OCI-M2 (cell line): Measurements from ENCODE around the gene C18orf32.
"Not testable (repeated sequence)": the region's sequence is repeated elsewhere in the genome, so short reads cannot be mapped to it uniquely, and the experiment has no call there.

Experiments used
- DNase-seq: peaks from one replicate; lab custom pipeline; 2025; ENCODE audit not compliant: unreplicated experiment; lab: John Stamatoyannopoulos, UW

The C18orf32 gene

DNA sequence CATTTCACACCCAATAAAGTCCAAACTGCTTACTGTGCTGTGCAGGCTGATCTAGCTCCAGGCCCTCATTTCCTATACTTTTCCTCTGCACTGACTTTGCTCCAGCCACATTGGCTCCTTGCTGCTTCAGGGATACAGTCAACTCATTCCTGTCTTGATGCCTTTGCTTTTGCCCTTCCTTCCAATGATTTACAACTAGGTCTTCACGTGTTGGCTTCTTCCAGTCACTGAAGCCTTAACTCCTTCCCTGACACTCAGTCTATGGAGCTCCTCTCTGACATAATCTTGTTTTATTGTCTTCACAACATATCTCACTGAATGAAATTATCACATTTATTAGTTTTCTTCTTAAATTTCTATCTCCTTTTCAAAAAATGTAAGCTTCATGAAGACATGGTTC is 16.9 kb upstream of the C18orf32 start:
- no peak for DNase-seq

DNA sequence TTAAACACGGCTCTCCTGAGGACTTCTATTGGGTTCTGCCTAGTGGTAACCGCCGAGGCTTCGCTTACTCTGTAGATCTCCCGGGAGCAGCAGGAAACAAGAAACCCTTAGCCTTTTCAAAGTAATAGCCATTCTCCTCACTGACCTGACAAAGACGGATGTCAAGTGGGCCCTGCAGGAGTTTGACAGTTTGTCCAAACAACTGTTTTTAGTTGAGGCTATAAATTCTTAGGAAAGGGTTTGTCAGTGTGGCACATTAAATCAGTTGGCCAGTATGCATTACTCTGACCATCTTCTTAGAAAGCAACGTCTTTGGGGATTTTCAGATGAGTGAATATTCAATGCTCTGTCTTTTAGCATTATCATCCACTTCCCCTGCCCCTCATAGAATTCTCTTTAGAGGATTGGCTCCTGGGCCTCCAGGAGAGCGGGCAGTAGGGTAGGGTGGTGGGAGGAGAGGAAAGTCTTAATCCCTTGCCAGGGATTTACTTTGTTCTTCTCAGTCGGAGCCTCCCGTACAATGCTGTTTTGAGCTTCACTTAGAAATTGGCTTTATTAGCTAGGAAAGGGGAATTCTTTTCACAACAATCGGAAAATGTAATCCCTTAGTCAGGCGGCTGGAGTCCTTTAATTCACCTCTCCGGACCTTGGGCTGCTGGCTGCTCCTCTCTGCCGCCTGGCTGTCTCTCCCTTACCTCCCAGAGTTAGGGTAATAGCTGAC is 13.3 kb upstream of the C18orf32 start:
- no peak for DNase-seq

GRCh38 chr18:49499046-49499637 is 12.1 kb upstream of the C18orf32 start:
- no peak for DNase-seq

DNA sequence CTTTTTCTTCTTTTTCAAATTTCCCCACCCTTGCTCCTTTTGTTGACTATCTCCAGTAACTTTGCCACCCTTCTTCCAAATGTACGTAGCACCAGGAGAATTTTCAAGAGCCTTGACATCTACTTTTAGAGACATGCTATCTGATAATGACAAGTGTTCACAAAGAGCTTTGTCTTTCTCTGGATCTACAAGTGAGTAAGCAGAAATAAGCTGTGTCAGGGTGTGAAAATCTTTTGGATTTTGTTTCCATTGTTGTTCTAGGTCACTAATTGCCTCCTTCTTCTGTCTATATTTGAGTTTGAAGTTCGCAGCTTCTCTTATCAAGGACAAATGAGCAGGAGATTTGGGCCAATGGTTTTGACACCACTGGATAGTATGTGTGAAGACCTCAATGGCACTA is 8.4 kb upstream of the C18orf32 start:
- no peak for DNase-seq

GRCh38 chr18:49495076-49495475 is 8.0 kb upstream of the C18orf32 start:
- DNase-seq: no peak

DNA sequence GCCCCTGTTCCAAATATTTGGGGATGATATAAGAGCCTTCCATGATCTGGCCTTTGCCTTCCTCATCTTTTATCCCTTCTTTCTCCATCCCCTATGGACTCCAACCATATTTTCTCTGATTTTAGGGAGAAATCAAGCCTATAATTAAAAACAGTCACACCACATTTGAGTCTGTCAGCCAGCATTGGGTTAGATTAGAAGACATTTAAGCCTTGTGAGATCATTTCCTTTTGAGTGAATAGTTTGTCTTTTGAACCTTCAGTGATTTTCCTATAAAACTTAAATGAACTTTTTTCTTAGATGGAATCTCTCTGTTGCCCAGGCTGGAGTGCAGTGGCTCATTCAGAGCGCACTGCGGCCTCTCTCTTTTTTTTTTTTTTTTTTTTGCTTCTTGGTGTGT is 7.6 kb upstream of the C18orf32 start:
- no peak for DNase-seq

DNA sequence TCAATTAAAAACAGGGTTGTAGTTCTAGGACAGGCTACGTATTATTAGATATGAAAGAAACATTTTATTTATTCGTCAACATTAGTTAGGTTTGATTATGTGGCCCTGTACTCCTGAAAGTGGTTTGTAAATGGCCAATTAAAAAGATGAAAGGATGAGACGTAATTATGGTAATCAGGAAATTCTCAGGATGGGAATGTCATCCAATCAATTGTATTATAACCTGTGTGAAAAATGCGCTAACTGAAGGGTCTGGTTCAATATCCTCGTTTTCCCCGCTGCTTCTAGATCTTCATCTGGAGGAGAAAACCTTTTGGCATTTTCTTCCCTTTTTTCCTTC is 5.6 kb upstream of the C18orf32 start:
- DNase-seq: no peak

- peak; percentile 42 for DNase-seq
Observed at GRCh38 chr18:49491857-49492693, 5.0 kb upstream of the C18orf32 start, which contains the start of gene RPL17. TSS of gene RPL17 (minus strand) at chr18:49492465.

DNA sequence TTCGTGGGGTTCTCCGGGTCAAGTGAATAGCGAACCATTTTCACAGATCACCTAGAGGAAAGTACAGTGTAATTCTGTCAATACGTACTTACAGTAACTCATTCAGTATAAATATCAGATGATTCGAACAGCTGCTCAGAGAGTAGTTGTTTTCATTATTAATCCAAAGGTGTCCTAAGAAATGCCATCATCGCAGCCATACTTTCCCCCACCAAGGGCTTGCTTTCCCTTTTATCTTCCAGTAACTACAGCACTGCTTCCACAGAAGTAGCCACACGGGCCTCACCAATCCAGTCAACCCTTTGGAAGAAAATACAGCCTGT is 4.5 kb upstream of the C18orf32 start:
- no peak for DNase-seq

GRCh38 chr18:49490246-49490762 is 3.3 kb upstream of the C18orf32 start:
- DNase-seq: no peak

DNA sequence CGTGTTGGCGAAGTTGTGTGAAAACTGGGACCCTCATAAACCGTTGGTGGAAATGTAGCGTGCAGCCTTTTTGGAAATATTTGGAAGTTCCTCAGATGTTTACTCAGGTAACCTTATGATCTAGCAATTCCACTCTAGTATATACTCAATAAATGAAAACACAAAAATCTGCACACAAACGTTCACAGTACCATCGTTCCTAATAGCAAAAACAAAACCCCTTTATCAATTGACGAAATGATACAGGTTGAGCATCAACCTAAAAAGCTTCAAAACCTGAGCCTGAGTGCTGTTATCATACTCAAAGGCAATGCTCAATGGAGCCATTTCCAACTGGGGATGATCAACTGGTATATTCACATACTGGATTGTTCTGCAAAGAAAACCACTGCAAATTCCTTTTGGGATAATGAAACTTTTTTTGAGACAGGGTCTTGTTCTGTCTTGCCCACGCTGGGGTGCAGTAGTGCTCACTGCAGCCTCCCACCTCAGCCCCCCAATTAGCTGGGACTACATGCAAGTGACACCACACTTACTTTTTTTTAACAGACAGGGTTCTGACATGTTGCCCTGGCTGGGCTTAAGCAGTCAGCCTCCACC is 777 bp upstream of the C18orf32 start:
- DNase-seq: peak; percentile 34

DNA sequence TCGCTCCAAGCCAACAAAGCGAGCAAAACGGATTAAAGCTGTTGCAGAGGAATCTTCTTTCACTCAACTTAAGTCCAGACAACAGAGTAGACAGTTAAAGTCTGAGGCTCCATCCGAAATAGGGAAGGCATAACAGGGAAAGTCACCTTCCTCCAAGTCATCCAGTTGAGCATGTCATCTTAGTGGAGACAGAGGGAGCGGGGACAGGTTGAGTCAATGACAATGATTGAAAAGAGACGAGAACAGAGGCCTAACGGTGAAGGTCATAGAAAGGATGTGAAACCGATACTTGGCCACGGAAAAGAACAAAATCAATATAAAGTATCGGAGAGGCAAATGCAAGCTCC is 455 bp downstream of the C18orf32 start:
- DNase-seq: no peak

- DNase-seq: no peak
Observed at GRCh38 chr18:49486134-49486533, 900 bp downstream of the C18orf32 start.

DNA sequence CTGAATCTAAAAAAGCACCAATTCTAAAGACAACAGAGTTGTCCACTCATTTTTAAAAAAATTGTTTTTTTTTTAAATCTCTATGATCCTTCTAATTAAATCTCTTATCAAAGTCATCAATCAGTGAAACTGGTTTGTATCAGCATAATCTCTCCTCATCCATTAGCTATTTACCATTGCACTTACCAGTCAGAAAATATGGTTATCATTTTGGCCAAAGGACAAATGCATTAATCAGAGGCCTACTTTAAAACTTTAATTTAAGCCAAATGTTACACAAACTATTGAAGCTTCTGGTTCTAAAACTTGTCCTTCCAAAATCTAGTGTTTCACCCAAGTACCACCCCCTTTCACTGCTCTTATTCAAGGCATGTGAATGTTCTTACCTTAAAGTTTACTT is 3.8 kb downstream of the C18orf32 start:
- no peak for DNase-seq

DNA sequence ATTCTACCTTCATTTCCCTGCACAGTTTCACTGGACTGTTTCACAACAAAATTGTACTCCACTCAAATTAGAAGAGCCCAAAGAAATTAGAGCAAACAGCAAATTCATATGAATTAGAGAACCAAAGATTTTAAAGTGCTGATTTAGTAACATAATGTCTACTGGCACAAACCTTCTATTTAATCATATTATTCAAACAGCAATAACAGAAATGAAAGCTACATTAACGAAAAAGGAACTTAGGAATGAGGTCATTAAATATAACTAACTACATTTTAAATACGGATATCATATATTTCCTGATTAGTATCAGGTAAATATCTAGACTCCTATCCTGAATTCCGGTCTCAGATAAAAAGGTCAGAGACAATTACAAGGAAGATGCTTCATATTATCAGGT is 5.1 kb downstream of the C18orf32 start:
- no peak for DNase-seq

GRCh38 chr18:49481317-49481716 is 5.7 kb downstream of the C18orf32 start:
- DNase-seq: no peak

- no peak for DNase-seq
Observed at GRCh38 chr18:49479381-49480137, 7.5 kb downstream of the C18orf32 start.

- DNase-seq: no peak
Observed at GRCh38 chr18:49476664-49477411, 10.2 kb downstream of the C18orf32 start.

DNA sequence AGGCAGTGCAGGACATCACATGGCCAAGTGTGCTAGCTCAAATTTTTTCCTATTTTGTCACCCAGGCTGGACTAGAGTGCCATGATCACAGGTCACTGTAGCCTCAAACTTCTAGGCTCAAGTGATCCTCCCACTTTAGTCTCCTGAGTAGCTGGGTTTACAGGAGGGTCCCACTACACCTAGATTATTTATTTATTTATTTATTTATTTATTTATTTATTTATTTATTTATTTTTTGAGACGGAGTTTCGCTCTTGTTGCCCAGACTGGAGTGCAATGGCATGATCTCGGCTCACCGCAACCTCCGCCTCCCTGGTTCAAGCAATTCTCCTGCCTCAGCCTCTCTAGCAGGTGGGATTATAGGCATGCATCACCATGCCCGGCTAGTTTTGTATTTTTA is 12.1 kb downstream of the C18orf32 start:
- DNase-seq: not testable (repeated sequence)

DNA sequence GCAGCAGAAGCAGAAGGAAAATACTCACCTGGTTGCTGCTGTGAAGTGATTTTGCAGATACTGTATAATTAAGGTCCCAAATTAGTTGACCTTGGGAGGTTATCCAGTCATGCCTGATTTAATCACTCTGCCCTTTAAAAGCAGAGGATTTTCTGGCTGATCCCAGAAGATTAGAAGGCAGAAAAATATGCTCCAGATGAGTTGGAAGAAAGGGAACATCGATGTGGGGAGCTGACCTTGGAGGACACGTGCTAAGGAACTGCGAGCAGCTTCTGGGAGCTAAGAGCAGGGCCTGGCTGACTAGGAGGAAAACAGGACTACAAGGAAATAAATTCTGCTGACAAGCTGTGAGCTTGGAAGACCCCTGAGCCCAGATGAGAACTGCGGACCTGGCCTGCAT is 13.3 kb downstream of the C18orf32 start:
- DNase-seq: no peak
